Type B pancreatic cell (in vitro differentiated cells): ENCODE results near the gene ASXL2. TPM values are rescaled to one million over a fixed set of nuclear protein-coding genes. Genes with fewer than 3 reads are reported as not detected.

Experiments
- DNase-seq: peaks from one replicate; pipeline ENCODE4 v3.0.0; 2021; ENCODE audit warnings: mixed read lengths; ENCODE audit not compliant: unreplicated experiment; ENCODE audit errors: extremely low spot score
- H3K27ac Mint-ChIP-seq: 2 replicates; pipeline ENCODE4 v1.8.0; 2021; ENCODE audit warnings: mild to moderate bottlenecking, mixed read lengths
- H3K27me3 Mint-ChIP-seq: 2 replicates; pipeline ENCODE4 v1.8.0; 2021; ENCODE audit warnings: mixed read lengths
- H3K36me3 Mint-ChIP-seq: 2 replicates; pipeline ENCODE4 v1.8.0; 2021; ENCODE audit warnings: mixed read lengths
- H3K4me1 Mint-ChIP-seq: one replicate; pipeline ENCODE4 v1.8.0; 2021; ENCODE audit warnings: mixed read lengths; ENCODE audit not compliant: unreplicated experiment
- H3K4me3 Mint-ChIP-seq: 2 replicates; pipeline ENCODE4 v1.8.0; 2021; ENCODE audit warnings: mild to moderate bottlenecking, mixed read lengths
- H3K9me3 Mint-ChIP-seq: 2 replicates; pipeline ENCODE4 v1.8.0; 2021; ENCODE audit warnings: mixed read lengths
- total RNA-seq: library from RNA; stranded (reverse); gene quantifications from 2 replicates; pipeline ENCODE4 v1.2.1, GENCODE V29; 2021; ENCODE audit warnings: low replicate concordance
- TF ChIP-seq, protein P1 (sequence below): fragments of 200-600 bp; sonication (generic); conservative IDR thresholded peaks from 2 replicates; pipeline ENCODE4 v1.5.0; 2021; ENCODE audit warnings: antibody characterized with exemption, mild to moderate bottlenecking

Gene ASXL2
- total RNA-seq, 1 donor from 2014 or later = 29.2 TPM

DNA sequence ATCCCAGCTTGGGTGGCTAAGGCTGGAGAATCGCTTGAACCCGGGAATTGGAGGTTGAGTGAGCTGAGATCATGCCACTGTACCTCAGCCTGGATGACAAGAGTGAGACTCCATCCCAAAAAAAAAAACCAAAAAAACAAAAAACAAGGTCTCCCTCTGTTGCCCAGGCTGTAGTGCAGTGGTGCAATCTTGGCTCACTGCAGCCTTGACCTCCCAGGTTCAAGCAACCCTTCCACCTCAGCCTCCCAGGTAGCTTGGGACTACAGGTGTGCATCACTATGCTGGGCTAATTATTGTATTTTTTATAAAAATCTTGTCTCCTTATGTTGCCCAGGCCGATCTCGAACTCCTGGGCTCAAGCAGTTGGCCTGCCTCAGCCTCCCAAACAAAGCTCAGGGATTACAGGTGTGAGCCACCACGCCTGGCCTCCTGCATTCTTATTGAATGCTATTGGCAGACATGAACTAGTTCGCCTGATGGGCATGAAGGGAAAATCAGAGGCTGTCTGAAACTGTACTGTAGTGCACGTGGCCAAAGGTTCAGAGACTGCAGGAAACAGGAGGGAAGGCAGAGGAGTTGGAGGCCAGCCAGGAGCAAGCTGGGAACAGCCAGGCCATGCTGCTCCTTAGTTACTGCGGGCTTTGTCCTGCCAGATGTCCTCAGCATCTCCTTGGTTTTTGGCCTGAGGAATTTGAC is 16.0 kb upstream of the ASXL2 start:
- no peaks in the 10 kb centered on the region for H3K36me3 Mint-ChIP-seq
- no peak overlapping the region for H3K4me3 Mint-ChIP-seq
- H3K27ac Mint-ChIP-seq = no peak overlapping the region
- TF ChIP-seq, protein P1, sequence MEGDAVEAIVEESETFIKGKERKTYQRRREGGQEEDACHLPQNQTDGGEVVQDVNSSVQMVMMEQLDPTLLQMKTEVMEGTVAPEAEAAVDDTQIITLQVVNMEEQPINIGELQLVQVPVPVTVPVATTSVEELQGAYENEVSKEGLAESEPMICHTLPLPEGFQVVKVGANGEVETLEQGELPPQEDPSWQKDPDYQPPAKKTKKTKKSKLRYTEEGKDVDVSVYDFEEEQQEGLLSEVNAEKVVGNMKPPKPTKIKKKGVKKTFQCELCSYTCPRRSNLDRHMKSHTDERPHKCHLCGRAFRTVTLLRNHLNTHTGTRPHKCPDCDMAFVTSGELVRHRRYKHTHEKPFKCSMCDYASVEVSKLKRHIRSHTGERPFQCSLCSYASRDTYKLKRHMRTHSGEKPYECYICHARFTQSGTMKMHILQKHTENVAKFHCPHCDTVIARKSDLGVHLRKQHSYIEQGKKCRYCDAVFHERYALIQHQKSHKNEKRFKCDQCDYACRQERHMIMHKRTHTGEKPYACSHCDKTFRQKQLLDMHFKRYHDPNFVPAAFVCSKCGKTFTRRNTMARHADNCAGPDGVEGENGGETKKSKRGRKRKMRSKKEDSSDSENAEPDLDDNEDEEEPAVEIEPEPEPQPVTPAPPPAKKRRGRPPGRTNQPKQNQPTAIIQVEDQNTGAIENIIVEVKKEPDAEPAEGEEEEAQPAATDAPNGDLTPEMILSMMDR = no peak
- DNase-seq = no peak
- H3K9me3 Mint-ChIP-seq = peaks cover 4% of the 10 kb centered on the region
- peaks cover 9% of the 10 kb centered on the region for H3K4me1 Mint-ChIP-seq
- H3K27me3 Mint-ChIP-seq = no peaks in the 10 kb centered on the region

DNA sequence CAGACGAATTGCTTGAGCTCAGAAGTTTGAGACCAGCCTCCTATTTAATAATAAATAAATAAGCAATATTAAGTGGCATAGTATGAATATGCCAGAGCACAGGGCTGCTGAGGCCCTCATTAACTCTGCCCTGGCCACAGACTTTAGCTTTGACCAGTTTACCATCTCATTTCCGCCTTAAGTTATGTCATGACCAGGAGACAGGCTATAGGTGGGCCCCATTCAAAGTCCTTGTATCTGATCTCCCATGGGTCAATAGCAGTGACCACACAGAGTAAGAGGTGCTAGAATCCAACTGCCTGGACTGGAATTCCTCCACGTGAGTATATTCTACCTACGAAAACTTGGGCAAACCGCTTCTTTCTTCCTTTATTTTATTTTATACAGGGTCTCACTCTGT is 13.4 kb upstream of the ASXL2 start:
- TF ChIP-seq, protein P1 = no peak
- H3K27ac Mint-ChIP-seq = no peak overlapping the region
- no peak for DNase-seq
- H3K36me3 Mint-ChIP-seq = no peaks in the 10 kb centered on the region
- H3K9me3 Mint-ChIP-seq = peaks cover 4% of the 10 kb centered on the region
- no peak overlapping the region for H3K4me3 Mint-ChIP-seq
- H3K4me1 Mint-ChIP-seq = peaks cover 9% of the 10 kb centered on the region
- peaks cover 4% of the 10 kb centered on the region for H3K27me3 Mint-ChIP-seq

DNA sequence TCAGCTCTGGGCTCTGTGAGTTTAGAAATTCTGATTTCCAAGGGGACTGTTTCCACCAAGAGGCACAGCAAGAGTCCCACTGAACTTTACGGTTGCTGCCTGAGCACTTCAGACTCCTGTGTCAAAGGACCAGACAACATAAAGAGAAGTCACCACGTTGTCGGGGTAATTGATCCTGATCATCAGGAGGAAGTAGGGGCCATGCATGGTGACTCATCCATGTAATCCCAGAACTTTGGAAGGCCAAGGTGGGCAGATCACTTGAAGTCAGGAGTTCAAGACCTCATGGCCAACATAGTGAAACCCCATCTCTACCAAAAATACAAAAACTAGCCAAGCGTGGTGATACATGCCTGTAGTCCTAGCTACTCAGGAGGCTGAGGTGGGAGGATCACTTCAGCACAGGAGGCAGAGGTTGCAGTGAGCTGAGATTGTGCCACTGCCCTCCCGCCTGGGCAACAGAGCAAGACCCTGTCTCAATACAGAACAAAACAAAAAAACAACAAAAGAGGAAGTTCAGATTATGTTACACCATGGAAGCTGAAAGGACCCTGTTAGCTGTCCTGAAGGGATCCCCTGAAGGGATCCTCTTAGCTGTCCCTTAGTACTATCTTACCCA is 9.4 kb upstream of the ASXL2 start:
- Mint-ChIP-seq H3K4me1 (no peaks in the 10 kb centered on the region), H3K4me3 (no peak overlapping the region), H3K27ac (no peak overlapping the region), H3K27me3 (peaks cover 18% of the 10 kb centered on the region), H3K36me3 (no peaks in the 10 kb centered on the region), H3K9me3 (no peaks in the 10 kb centered on the region)
- TF ChIP-seq, protein P1 = no peak
- DNase-seq = no peak

DNA sequence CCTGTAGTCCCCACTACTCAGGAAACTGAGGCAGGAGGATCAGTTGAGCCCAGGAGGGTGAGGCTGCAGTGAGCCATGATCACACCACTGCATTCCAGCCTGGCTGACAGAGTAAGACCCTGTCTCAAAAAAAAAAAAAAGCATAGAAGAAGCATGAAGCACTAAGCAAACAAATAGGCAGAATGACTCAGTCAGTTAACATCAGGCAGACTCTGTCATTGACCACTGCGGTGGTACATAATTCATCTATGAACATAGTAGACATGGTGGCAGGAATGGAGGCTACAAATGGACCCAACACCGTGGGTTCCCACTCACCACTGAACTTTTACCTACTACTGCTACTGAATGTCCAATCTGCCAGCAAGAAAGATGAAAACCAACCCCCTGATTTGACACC is 7.6 kb upstream of the ASXL2 start:
- Mint-ChIP-seq H3K4me1 (no peaks in the 10 kb centered on the region), H3K27ac (no peak overlapping the region), H3K36me3 (no peaks in the 10 kb centered on the region), H3K27me3 (peaks cover 32% of the 10 kb centered on the region), H3K9me3 (no peaks in the 10 kb centered on the region), H3K4me3 (no peak overlapping the region)
- TF ChIP-seq, protein P1 = no peak
- no peak for DNase-seq

DNA sequence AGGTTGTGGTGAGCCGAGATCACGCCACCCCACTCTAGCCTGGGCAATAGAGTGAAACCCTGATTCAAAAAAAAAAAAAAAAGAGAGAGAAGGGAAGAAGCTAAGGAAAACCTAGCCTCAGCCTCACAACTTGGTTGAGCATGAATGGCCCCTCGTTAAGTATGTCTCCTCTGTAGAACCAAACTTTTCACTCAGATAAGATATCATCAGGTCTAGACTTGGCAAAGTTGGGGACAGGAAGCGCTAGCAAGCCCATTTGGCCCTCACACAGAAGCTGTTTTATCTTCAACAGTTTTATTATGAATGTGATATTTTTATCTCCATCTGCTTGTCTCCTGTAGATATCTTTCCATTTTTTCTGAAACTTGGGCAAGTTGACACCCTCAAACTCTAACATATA is 3.5 kb upstream of the ASXL2 start:
- Mint-ChIP-seq H3K36me3 (no peaks in the 10 kb centered on the region), H3K9me3 (no peaks in the 10 kb centered on the region), H3K27me3 (peaks cover 38% of the 10 kb centered on the region), H3K4me1 (peaks cover 10% of the 10 kb centered on the region), H3K4me3 (no peak overlapping the region), H3K27ac (no peak overlapping the region)
- no peak for DNase-seq
- TF ChIP-seq, protein P1 = no peak
